Gastrocnemius medialis (tissue), 4 donors: Measurements from ENCODE around the gene MEAF6. TPM values are rescaled to one million over a fixed set of nuclear protein-coding genes. Genes with fewer than 3 reads are reported as not detected.
A peak's percentile ranks its signal among the peaks of the same experiment; 100 is the strongest.

ENCODE experiments used
- ATAC-seq, 2 donors: fragments of 150-250 bp; one replicate each; pipeline ENCODE4 v1.9.1; 2016
- DNase-seq, 2 donors: peaks; one replicate each; pipeline ENCODE4 v3.0.0-alpha.2; 2019
- H3K27ac ChIP-seq, 4 donors: fragments of 200-600 bp; sonication (generic); 1 replicate in 1 of 4; 2 replicates in 3 of 4; pipeline ENCODE4 v1.5.1; 2016 to 2018; ENCODE audit warnings: mild to moderate bottlenecking in 2 of 4, moderate library complexity in 1 of 4
- H3K27me3 ChIP-seq, 3 donors: fragments of 200-600 bp; sonication (generic) in 2 of 3; 1 replicate in 1 of 3; 2 replicates in 2 of 3; pipeline versions ENCODE4 v1.5.1 to v1.6.0; 2016 to 2019; ENCODE audit warnings: mild to moderate bottlenecking in 1 of 3, moderate library complexity in 1 of 3
- H3K36me3 ChIP-seq, 2 donors: fragments of 200-600 bp; sonication (generic) in 1 of 2; one replicate each; pipeline ENCODE4 v1.5.1; 2017 to 2018
- H3K4me1 ChIP-seq, 2 donors: fragments of 200-600 bp; sonication (generic) in 1 of 2; one replicate each; pipeline ENCODE4 v1.5.1; 2016 to 2017; ENCODE audit warnings: mild to moderate bottlenecking in 2 of 2
- H3K4me3 ChIP-seq, 4 donors: fragments of 200-600 bp; sonication (generic) in 3 of 4; 1 replicate in 1 of 4; 2 replicates in 3 of 4; pipeline ENCODE4 v1.5.1; 2016 to 2019; ENCODE audit warnings: mild to moderate bottlenecking in 2 of 4
- H3K9me3 ChIP-seq, 3 donors: fragments of 200-600 bp; sonication (generic) in 2 of 3; 1 replicate in 1 of 3; 2 replicates in 2 of 3; pipeline ENCODE4 v1.5.1; 2016 to 2019
- POLR2A ChIP-seq, 2 donors: fragments of 450-650 bp; IDR thresholded peaks; one replicate each; pipeline ENCODE4 v1.6.1; 2017; ENCODE audit warnings: antibody characterized with exemption in 2 of 2, mild to moderate bottlenecking in 2 of 2, moderate library complexity in 2 of 2
- in situ Hi-C, 4 donors: fragments of 200-750 bp; cut with MboI; loops; one replicate each; pipeline versions ENCODE4 v1.15.0 to v1.8.0; 2017; ENCODE audit warnings: low sequenced_read_pairs in 4 of 4
- intact Hi-C: fragments of 100-400 bp; cut with DNase I; formaldehyde crosslinking; loops from one replicate; pipeline ENCODE4 v1.15.1; 2023; ENCODE audit warnings: low total_unique reads
- total RNA-seq, 4 donors: library from RNA; depleted of rRNA; stranded (reverse); fragments of >200 nt; gene quantifications; one replicate each; pipeline versions ENCODE4 v1.1.0 to v1.2.3, GENCODE V29; 2016
- TF ChIP-seq, protein P1 (sequence below), 5 experiments: fragments of 450-650 bp in 3 of 5; fragments of 200-600 bp in 2 of 5; sonication (generic) in 2 of 5; IDR thresholded peaks in 4 of 5; conservative IDR thresholded peaks in 1 of 5; 1 replicate in 4 of 5; 2 replicates in 1 of 5; pipeline ENCODE4 v1.5.1; 2016 to 2019; ENCODE audit warnings: antibody characterized with exemption in 5 of 5, mild to moderate bottlenecking in 3 of 5, moderate library complexity in 3 of 5

Gene MEAF6
- total RNA-seq, 4 donors from 2014 or later: 72.1 to 81.0 (median 74.5) TPM

DNA sequence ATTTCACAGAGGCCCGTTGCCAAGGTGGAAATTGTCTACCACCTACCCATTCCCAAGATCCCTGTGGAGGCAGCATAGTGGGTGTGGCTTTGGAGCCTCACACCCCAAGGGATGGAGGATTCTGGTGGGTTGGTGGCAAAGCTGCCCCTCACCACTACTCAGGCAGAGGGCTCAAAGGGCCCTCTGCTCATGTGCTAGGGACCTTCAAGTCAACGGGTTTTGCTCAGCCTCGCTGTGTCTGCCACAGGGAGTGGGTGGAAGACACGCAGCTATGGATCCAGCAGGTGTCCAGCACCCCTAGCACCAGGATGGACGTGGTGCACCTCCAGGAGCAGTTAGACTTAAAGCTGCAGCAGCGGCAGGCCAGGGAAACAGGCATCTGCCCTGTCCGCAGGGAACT is 44.5 kb upstream of the MEAF6 start:
- in situ Hi-C loops (loop anchor here in 2 of 4 donors (5.0 kb wide), 2 partner anchors 33 to 38 kb away; partner anchors contain the start of gene GNL2 (in 1 of the 2)), intact Hi-C loops (no loop called here)
- no peak overlapping the region for H3K27ac ChIP-seq
- no peak for ATAC-seq
- no peaks in the 10 kb centered on the region for H3K36me3 ChIP-seq
- H3K27me3 ChIP-seq: no peaks in the 10 kb centered on the region
- no peak for TF ChIP-seq POLR2A (IDR thresholded peaks at IDR 0.05)
- DNase-seq: no peak
- H3K4me1 ChIP-seq: peaks cover 3 to 5% of the 10 kb centered on the region in 2 donors
- no peaks in the 10 kb centered on the region for H3K9me3 ChIP-seq
- H3K4me3 ChIP-seq: no peak overlapping the region

DNA sequence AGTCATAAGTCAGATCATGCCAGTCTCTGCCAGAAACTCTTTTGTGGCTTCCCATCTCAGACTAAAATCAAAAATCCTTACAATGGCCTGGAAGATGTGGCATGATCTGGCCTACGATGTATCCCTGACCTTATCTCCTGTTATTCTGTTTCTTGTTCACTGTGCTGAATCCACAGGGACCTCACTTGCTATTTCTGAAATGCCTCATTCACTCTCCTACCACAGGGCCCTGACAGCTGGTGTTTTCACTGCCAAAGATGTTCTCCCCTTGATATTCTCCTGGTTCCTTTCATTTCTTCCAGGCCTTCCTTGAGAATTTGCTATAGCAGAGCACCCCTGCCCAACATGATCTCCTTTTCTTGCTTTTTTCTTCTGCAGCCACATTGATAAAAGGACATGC is 43.8 kb upstream of the MEAF6 start:
- Histone ChIP-seq H3K4me1 (peaks cover 4 to 5% of the 10 kb centered on the region in 2 donors), H3K4me3 (no peak overlapping the region), H3K9me3 (no peaks in the 10 kb centered on the region), H3K36me3 (no peaks in the 10 kb centered on the region), H3K27me3 (no peaks in the 10 kb centered on the region), H3K27ac (no peak overlapping the region)
- no peak for TF ChIP-seq POLR2A (IDR thresholded peaks at IDR 0.05)
- TF ChIP-seq, protein P1, sequence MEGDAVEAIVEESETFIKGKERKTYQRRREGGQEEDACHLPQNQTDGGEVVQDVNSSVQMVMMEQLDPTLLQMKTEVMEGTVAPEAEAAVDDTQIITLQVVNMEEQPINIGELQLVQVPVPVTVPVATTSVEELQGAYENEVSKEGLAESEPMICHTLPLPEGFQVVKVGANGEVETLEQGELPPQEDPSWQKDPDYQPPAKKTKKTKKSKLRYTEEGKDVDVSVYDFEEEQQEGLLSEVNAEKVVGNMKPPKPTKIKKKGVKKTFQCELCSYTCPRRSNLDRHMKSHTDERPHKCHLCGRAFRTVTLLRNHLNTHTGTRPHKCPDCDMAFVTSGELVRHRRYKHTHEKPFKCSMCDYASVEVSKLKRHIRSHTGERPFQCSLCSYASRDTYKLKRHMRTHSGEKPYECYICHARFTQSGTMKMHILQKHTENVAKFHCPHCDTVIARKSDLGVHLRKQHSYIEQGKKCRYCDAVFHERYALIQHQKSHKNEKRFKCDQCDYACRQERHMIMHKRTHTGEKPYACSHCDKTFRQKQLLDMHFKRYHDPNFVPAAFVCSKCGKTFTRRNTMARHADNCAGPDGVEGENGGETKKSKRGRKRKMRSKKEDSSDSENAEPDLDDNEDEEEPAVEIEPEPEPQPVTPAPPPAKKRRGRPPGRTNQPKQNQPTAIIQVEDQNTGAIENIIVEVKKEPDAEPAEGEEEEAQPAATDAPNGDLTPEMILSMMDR (IDR thresholded peaks at IDR 0.05 in 4 of 5, conservative IDR thresholded peaks at IDR 0.05 in 1 of 5): no peak
- in situ Hi-C loops: loop anchor here in 2 of 4 donors (5.0 kb wide), 2 partner anchors 34 to 39 kb away; partner anchors contain the start of gene GNL2 (in 1 of the 2)
- ATAC-seq: no peak
- no peak for DNase-seq
- intact Hi-C loops: no loop called here

DNA sequence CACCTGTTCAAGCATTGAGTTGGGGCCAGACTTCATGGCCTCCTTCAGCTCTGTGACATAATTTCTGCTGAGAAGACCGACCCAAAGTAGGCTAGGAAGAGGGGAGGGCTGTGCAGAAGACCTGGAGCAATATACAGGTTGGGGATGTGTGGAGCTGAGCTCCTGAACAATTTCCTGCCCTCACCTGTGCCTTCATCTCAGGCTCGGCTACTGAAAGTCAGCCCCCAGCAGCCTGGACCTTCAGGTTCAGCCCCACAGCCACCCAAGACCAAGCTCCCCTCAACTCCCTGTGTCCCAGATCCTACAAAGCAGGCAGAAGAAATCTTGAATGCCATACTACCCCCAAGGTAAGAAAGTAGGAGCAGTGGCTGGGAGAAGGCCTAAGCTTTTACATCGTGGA is 42.8 kb upstream of the MEAF6 start:
- ATAC-seq (no peak), DNase-seq (no peak)
- H3K9me3 ChIP-seq: no peaks in the 10 kb centered on the region
- peaks cover 14 to 15% of the 10 kb centered on the region in 2 donors for H3K4me1 ChIP-seq
- in situ Hi-C loops (loop anchor here in 2 of 4 donors (5.0 kb wide), 2 partner anchors 35 to 40 kb away; partner anchors contain the start of gene GNL2 (in 1 of the 2)), intact Hi-C loops (no loop called here)
- no peak overlapping the region for H3K27ac ChIP-seq
- H3K4me3 ChIP-seq: peak overlapping the region in 2 of 4 donors; percentile 49 to 52
- H3K27me3 ChIP-seq: no peaks in the 10 kb centered on the region
- no peak for TF ChIP-seq POLR2A (IDR thresholded peaks at IDR 0.05)
- TF ChIP-seq, protein P1 (IDR thresholded peaks at IDR 0.05 in 4 of 5, conservative IDR thresholded peaks at IDR 0.05 in 1 of 5): no peak
- peaks cover 0 to 2% of the 10 kb centered on the region in 2 donors for H3K36me3 ChIP-seq

- H3K4me1 ChIP-seq: peaks cover 17 to 21% of the 10 kb centered on the region in 2 donors
- peak; percentile 61 to 74 for ATAC-seq
- intact Hi-C loops: no loop called here
- H3K27ac ChIP-seq: peak within 1 kb of the TSS in 2 of 4 donors; percentile 27 to 37
- peaks cover 0 to 9% of the 10 kb centered on the region in 2 donors for H3K36me3 ChIP-seq
- TF ChIP-seq, protein P1 (IDR thresholded peaks at IDR 0.05 in 4 of 5, conservative IDR thresholded peaks at IDR 0.05 in 1 of 5): no peak
- no peak for TF ChIP-seq POLR2A (IDR thresholded peaks at IDR 0.05)
- peak within 1 kb of the TSS; percentile 26 to 58 (median 50) for H3K4me3 ChIP-seq
- in situ Hi-C loops: loop anchor here in 2 of 4 donors (5.0 kb wide), 2 partner anchors 36 to 41 kb away; partner anchors contain the start of gene GNL2 (in 1 of the 2)
- H3K27me3 ChIP-seq: no peaks in the 10 kb centered on the region
- DNase-seq: peak; percentile 56 to 83
- H3K9me3 ChIP-seq: no peaks in the 10 kb centered on the region
Observed at GRCh38 chr1:37556712-37557196, 42.2 kb upstream of the MEAF6 start, which contains the start of gene DNALI1. Gene DNALI1 (plus strand): TSS chr1:37556940. CDS start chr1:37556995, 55 bp downstream.
